Activated naive CD8-positive, alpha-beta T cell treated with anti-CD3 and anti-CD28 coated beads, Interleukin-2, amount 10 ng/mL, durations not matched to agents 7 days and 5 days (primary cell): Measurements from ENCODE around the gene PLEKHM3. TPM values are rescaled to one million over a fixed set of nuclear protein-coding genes. Genes with fewer than 3 reads are reported as not detected.

Experiments used
- ATAC-seq: fragments of 150-1000 bp; cut with Tn5 transposase; one replicate; pipeline ENCODE4 v1.10.0; 2021; ENCODE audit warnings: low read depth, moderate library complexity
- POLR2A ChIA-PET: fragments of 350-600 bp; sonication (Branson Sonifier 250); formaldehyde crosslinking; loops from one replicate; lab custom pipeline; 2021; ENCODE audit warnings: antibody characterized with exemption; lab: Charles Lee
- DNase-seq: peaks from one replicate; pipeline ENCODE4 v3.0.0; 2021
- H3K27ac Mint-ChIP-seq: one replicate; pipeline ENCODE4 v1.8.0; 2022; ENCODE audit warnings: mild to moderate bottlenecking, mixed read lengths
- H3K27me3 Mint-ChIP-seq: one replicate; pipeline ENCODE4 v1.8.0; 2022; ENCODE audit warnings: mild to moderate bottlenecking, moderate library complexity, mixed read lengths
- H3K36me3 Mint-ChIP-seq: one replicate; pipeline ENCODE4 v1.8.0; 2021; ENCODE audit warnings: mild to moderate bottlenecking, mixed read lengths
- H3K4me1 Mint-ChIP-seq: one replicate; pipeline ENCODE4 v1.8.0; 2021; ENCODE audit warnings: mixed read lengths
- H3K4me3 Mint-ChIP-seq: one replicate; pipeline ENCODE4 v1.8.0; 2022; ENCODE audit warnings: mild to moderate bottlenecking, moderate library complexity, mixed read lengths
- H3K9me3 Mint-ChIP-seq: one replicate; pipeline ENCODE4 v1.8.0; 2021; ENCODE audit warnings: mixed read lengths
- total RNA-seq, 2 experiments: library from RNA; stranded (reverse); gene quantifications; one replicate each; pipeline ENCODE4 v1.2.3, GENCODE V29; 2021

PLEKHM3 gene
- total RNA-seq, 2 experiments from 2014 or later, result 8.7 to 9.5 TPM

- Mint-ChIP-seq H3K27ac (no peak overlapping the region), H3K36me3 (no peaks in the 10 kb centered on the region), H3K4me1 (peaks cover 9% of the 10 kb centered on the region), H3K27me3 (no peaks in the 10 kb centered on the region), H3K4me3 (no peak overlapping the region), H3K9me3 (no peaks in the 10 kb centered on the region)
- DNase-seq (no peak), ATAC-seq (no peak)
- POLR2A ChIA-PET, result no interaction called here
These were observed 180.0 kb downstream of the PLEKHM3 start for GRCh38 chr2:207845202-207845864.

DNA sequence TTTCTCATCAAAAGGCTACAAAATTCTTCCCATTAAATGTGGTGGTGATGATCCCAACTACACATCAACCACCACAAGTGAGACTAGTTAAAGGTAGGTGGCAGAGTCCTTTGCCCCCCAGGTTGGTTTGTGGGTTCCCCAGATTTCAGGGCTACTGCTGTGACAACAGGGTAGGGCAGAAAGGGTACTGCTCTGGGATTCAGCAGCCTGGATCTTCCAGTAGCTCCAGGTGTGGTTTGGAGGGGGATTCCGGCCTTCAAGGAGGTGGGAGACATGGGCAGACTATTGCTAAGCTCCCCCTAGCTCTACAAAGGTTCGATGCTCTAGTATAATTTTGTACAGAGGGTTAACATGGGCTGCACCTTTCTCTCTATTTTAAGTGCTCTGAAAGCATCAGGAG, 180.7 kb downstream of the PLEKHM3 start:
- no peak overlapping the region for H3K27ac Mint-ChIP-seq
- H3K9me3 Mint-ChIP-seq, result no peaks in the 10 kb centered on the region
- H3K4me3 Mint-ChIP-seq, result no peak overlapping the region
- no peaks in the 10 kb centered on the region for H3K27me3 Mint-ChIP-seq
- H3K36me3 Mint-ChIP-seq, result no peaks in the 10 kb centered on the region
- H3K4me1 Mint-ChIP-seq, result peaks cover 9% of the 10 kb centered on the region
- DNase-seq (no peak), ATAC-seq (no peak)
- POLR2A ChIA-PET, result no interaction called here

DNA sequence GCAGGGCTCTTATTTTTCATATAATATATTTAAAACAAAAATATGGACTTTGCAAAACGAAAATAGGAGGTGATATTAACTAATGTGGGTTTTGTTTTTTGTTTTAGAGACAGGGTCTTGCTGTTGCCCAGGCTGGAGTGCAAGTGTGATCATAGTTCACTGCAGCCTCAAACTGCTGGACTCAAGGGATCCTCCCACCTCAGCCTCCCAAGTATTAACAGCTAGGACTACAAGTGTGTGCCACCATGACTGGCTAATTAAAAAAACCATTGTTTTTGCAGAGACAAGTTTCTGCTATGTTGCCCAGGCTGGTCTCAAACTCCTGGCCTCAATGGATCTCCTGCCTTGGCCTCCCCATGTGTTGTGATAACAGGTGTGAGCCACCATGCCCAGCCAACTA, 185.2 kb downstream of the PLEKHM3 start:
- no peaks in the 10 kb centered on the region for H3K27me3 Mint-ChIP-seq
- no peak for DNase-seq
- no peaks in the 10 kb centered on the region for H3K4me1 Mint-ChIP-seq
- H3K9me3 Mint-ChIP-seq, result no peaks in the 10 kb centered on the region
- POLR2A ChIA-PET, result no interaction called here
- H3K36me3 Mint-ChIP-seq, result no peaks in the 10 kb centered on the region
- H3K27ac Mint-ChIP-seq, result no peak overlapping the region
- H3K4me3 Mint-ChIP-seq, result no peak overlapping the region
- ATAC-seq, result no peak

- POLR2A ChIA-PET, result no interaction called here
- H3K27me3 Mint-ChIP-seq, result no peaks in the 10 kb centered on the region
- no peaks in the 10 kb centered on the region for H3K36me3 Mint-ChIP-seq
- no peaks in the 10 kb centered on the region for H3K9me3 Mint-ChIP-seq
- DNase-seq, result no peak
- no peak overlapping the region for H3K4me3 Mint-ChIP-seq
- H3K4me1 Mint-ChIP-seq, result no peaks in the 10 kb centered on the region
- no peak for ATAC-seq
- no peak overlapping the region for H3K27ac Mint-ChIP-seq
These were observed 185.8 kb downstream of the PLEKHM3 start for GRCh38 chr2:207839575-207839974.

GRCh38 chr2:207839028-207839427, 186.3 kb downstream of the PLEKHM3 start:
- Mint-ChIP-seq H3K9me3 (no peaks in the 10 kb centered on the region), H3K27ac (no peak overlapping the region), H3K27me3 (no peaks in the 10 kb centered on the region), H3K4me3 (no peak overlapping the region), H3K4me1 (no peaks in the 10 kb centered on the region), H3K36me3 (no peaks in the 10 kb centered on the region)
- DNase-seq, result no peak
- POLR2A ChIA-PET, result no interaction called here
- no peak for ATAC-seq

DNA sequence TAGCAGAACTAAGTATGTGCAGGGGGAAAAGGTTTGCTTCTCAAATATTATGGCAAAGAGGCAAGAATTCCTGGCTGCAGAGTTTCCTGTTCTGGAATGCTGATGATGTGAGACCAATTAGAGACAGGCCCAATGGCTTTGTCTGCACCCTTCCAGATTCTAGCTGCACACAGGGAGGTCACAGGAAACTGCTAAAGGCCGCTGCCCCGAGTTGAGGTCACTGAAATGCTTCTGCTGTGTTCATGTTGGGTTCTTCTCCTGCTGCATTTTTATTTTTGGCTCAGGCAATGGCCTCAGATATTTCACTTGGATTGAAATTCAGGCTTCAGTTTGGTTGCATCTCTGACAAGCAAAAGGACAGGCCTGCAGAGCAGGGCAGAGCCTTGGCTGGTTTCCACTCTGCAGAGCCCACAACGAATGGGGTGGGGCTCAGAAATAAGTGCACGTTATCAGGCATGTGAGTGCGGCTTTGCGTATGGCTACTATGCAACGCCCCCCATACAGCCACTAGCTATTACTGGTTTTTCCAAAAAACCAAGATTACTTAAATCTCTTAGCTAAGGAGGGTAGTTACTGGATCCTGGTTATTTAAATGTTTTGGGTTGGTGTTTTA, 188.7 kb downstream of the PLEKHM3 start:
- DNase-seq (no peak), ATAC-seq (no peak)
- Mint-ChIP-seq H3K4me1 (peaks cover 1% of the 10 kb centered on the region), H3K27ac (no peak overlapping the region), H3K36me3 (no peaks in the 10 kb centered on the region), H3K27me3 (no peaks in the 10 kb centered on the region), H3K4me3 (no peak overlapping the region), H3K9me3 (no peaks in the 10 kb centered on the region)
- POLR2A ChIA-PET, result interaction anchor here (0.7 kb wide), 1 partner anchor 548 kb away, joined by 4 read pairs; no protein-coding TSS in a partner anchor

GRCh38 chr2:207835805-207836204, 189.5 kb downstream of the PLEKHM3 start:
- POLR2A ChIA-PET, result no interaction called here

GRCh38 chr2:207833251-207833751, 192.0 kb downstream of the PLEKHM3 start:
- H3K4me1 Mint-ChIP-seq, result peaks cover 10% of the 10 kb centered on the region
- no peaks in the 10 kb centered on the region for H3K36me3 Mint-ChIP-seq
- no peaks in the 10 kb centered on the region for H3K27me3 Mint-ChIP-seq
- DNase-seq (no peak), ATAC-seq (peak; percentile 54)
- H3K4me3 Mint-ChIP-seq, result no peak overlapping the region
- no peak overlapping the region for H3K27ac Mint-ChIP-seq
- H3K9me3 Mint-ChIP-seq, result no peaks in the 10 kb centered on the region
- POLR2A ChIA-PET, result no interaction called here

More at GRCh38 chr2:207835805-207836204, 189.5 kb downstream of the PLEKHM3 start:
- Mint-ChIP-seq H3K4me3 (no peak overlapping the region), H3K4me1 (peaks cover 1% of the 10 kb centered on the region), H3K36me3 (no peaks in the 10 kb centered on the region), H3K27me3 (no peaks in the 10 kb centered on the region), H3K27ac (no peak overlapping the region), H3K9me3 (no peaks in the 10 kb centered on the region)
- ATAC-seq (no peak), DNase-seq (no peak)

GRCh38 chr2:207831584-207832248, 193.6 kb downstream of the PLEKHM3 start:
- Mint-ChIP-seq H3K27me3 (no peaks in the 10 kb centered on the region), H3K36me3 (no peaks in the 10 kb centered on the region), H3K9me3 (no peaks in the 10 kb centered on the region), H3K27ac (no peak overlapping the region), H3K4me1 (peaks cover 11% of the 10 kb centered on the region), H3K4me3 (no peak overlapping the region)
- POLR2A ChIA-PET, result no interaction called here
- DNase-seq (no peak), ATAC-seq (no peak)

DNA sequence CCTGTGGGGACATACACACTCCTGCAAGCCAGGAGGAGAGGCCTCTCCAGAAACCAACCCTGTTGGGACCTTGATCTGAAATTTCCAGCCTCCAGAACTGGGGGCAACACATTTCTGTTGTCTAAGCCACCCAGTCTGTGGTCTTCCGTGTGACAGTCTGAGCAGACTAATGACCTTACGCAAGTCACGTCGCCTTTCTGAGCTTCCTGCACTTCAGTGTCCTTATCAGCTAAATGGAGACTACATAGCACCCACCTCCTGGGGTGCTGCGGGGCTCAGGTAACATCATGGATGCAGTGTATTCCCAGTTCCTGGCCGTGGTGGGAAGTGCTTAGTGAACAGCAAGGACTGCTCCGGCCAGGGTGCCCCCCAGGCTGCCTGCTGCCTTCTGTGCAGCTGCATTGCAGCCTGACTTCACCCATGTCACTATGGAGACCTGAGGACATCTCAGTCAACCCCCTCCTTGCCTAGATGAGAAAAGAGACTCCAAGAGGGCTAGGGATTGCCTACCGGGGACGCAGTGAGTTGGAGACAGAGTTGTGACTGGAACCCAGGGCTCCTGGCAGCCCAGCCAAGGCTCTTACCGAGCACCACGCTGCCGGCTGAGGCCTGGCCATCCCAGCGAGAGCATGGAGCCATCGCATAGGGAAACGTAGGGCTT, 194.4 kb downstream of the PLEKHM3 start:
- Mint-ChIP-seq H3K9me3 (no peaks in the 10 kb centered on the region), H3K4me3 (no peak overlapping the region), H3K27ac (no peak overlapping the region), H3K27me3 (no peaks in the 10 kb centered on the region), H3K4me1 (peaks cover 11% of the 10 kb centered on the region), H3K36me3 (no peaks in the 10 kb centered on the region)
- DNase-seq (no peak), ATAC-seq (no peak)
- POLR2A ChIA-PET, result no interaction called here

DNA sequence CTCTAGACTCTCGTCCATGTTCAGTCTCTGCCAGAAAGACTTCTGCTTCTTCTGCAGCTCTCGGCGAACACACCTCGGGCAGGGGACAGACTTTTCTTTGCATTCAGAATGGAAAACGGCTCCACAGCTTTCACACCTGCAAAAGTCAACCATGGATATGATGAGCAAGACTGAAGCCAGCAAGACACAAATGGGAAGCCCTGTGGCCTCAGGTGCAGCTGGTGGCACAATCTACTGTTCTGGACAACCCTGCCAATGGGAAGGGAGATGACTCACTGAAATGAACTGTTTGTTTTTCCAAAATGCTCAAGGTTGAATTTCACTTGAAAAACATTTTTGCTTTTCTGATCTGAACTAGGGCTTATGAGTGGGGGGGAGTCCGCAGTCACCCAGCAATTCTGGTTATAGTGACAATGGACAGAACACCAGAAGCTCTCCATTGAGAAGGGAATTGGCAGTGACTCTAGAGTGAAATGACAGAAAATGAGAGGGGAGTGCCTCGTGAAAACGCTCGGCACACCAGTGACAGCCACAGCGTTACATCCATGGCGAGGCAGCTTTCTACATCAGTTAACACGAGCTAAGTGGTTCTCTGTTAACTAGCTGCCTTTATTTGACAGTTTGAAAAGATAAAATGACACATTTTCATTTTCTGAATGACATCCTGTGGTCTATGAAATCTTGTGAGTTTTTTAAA, 196.8 kb downstream of the PLEKHM3 start:
- no peaks in the 10 kb centered on the region for H3K36me3 Mint-ChIP-seq
- peaks cover 11% of the 10 kb centered on the region for H3K4me1 Mint-ChIP-seq
- no peaks in the 10 kb centered on the region for H3K9me3 Mint-ChIP-seq
- POLR2A ChIA-PET, result no interaction called here
- no peak overlapping the region for H3K27ac Mint-ChIP-seq
- ATAC-seq (no peak), DNase-seq (no peak)
- no peaks in the 10 kb centered on the region for H3K27me3 Mint-ChIP-seq
- no peak overlapping the region for H3K4me3 Mint-ChIP-seq

GRCh38 chr2:207825978-207826377, 199.3 kb downstream of the PLEKHM3 start:
- Mint-ChIP-seq H3K4me1 (peaks cover 10% of the 10 kb centered on the region), H3K9me3 (no peaks in the 10 kb centered on the region), H3K27me3 (no peaks in the 10 kb centered on the region), H3K27ac (no peak overlapping the region), H3K36me3 (no peaks in the 10 kb centered on the region), H3K4me3 (no peak overlapping the region)
- DNase-seq (no peak), ATAC-seq (no peak)
- POLR2A ChIA-PET, result no interaction called here
